ENCODE measurements around the gene ULBP2. TPM values are rescaled to one million over a fixed set of nuclear protein-coding genes. Genes with fewer than 3 reads are reported as not detected.
"Not testable (repeated sequence)": the region's sequence is repeated elsewhere in the genome, so short reads cannot be mapped to it uniquely, and the experiment has no call there.

ULBP2 gene
- total RNA-seq, 1 experiment from 2014 or later, result not detected

GRCh38 chr6:149974825-149975224 is 33.0 kb downstream of the ULBP2 start:
- no peak overlapping the region for H3K4me3 ChIP-seq (ENCODE audit: insufficient read depth, low read depth, low read length)
- H3K36me3 ChIP-seq (replicated peaks; ENCODE audit: control insufficient read depth, insufficient read depth, low read length), result no peaks in the 10 kb centered on the region
- peaks cover 55% of the 10 kb centered on the region for H3K27me3 ChIP-seq (ENCODE audit: control insufficient read depth, insufficient read depth, low read length)
- no peak for DNase-seq

GRCh38 chr6:149975400-149975799 is 33.6 kb downstream of the ULBP2 start:
- DNase-seq, result no peak
- H3K27me3 ChIP-seq (ENCODE audit: control insufficient read depth, insufficient read depth, low read length), result peaks cover 51% of the 10 kb centered on the region
- no peak overlapping the region for H3K4me3 ChIP-seq (ENCODE audit: insufficient read depth, low read depth, low read length)
- no peaks in the 10 kb centered on the region for H3K36me3 ChIP-seq (replicated peaks; ENCODE audit: control insufficient read depth, insufficient read depth, low read length)

GRCh38 chr6:149977221-149977620 is 35.4 kb downstream of the ULBP2 start:
- Histone ChIP-seq H3K4me3 (ENCODE audit: insufficient read depth, low read depth, low read length) (no peak overlapping the region), H3K27me3 (ENCODE audit: control insufficient read depth, insufficient read depth, low read length) (peaks cover 59% of the 10 kb centered on the region), H3K36me3 (replicated peaks; ENCODE audit: control insufficient read depth, insufficient read depth, low read length) (no peaks in the 10 kb centered on the region)
- DNase-seq, result no peak

GRCh38 chr6:149978610-149979009 is 36.8 kb downstream of the ULBP2 start:
- H3K36me3 ChIP-seq (replicated peaks; ENCODE audit: control insufficient read depth, insufficient read depth, low read length), result no peaks in the 10 kb centered on the region

GRCh38 chr6:149979293-149979692 is 37.5 kb downstream of the ULBP2 start:
- Histone ChIP-seq H3K36me3 (replicated peaks; ENCODE audit: control insufficient read depth, insufficient read depth, low read length) (no peaks in the 10 kb centered on the region), H3K27me3 (ENCODE audit: control insufficient read depth, insufficient read depth, low read length) (peaks cover 64% of the 10 kb centered on the region), H3K4me3 (ENCODE audit: insufficient read depth, low read depth, low read length) (no peak overlapping the region)
- no peak for DNase-seq

More at GRCh38 chr6:149978610-149979009, 36.8 kb downstream of the ULBP2 start:
- Histone ChIP-seq H3K27me3 (ENCODE audit: control insufficient read depth, insufficient read depth, low read length) (peaks cover 70% of the 10 kb centered on the region), H3K4me3 (ENCODE audit: insufficient read depth, low read depth, low read length) (no peak overlapping the region)
- DNase-seq, result no peak

GRCh38 chr6:149983145-149983544 is 41.3 kb downstream of the ULBP2 start:
- Histone ChIP-seq H3K4me3 (ENCODE audit: insufficient read depth, low read depth, low read length) (no peak overlapping the region), H3K36me3 (replicated peaks; ENCODE audit: control insufficient read depth, insufficient read depth, low read length) (no peaks in the 10 kb centered on the region), H3K27me3 (ENCODE audit: control insufficient read depth, insufficient read depth, low read length) (peaks cover 76% of the 10 kb centered on the region)
- no peak for DNase-seq

GRCh38 chr6:149984773-149985172 is 43.0 kb downstream of the ULBP2 start:
- H3K4me3 ChIP-seq (ENCODE audit: insufficient read depth, low read depth, low read length), result no peak overlapping the region
- DNase-seq, result no peak
- H3K27me3 ChIP-seq (ENCODE audit: control insufficient read depth, insufficient read depth, low read length), result peaks cover 82% of the 10 kb centered on the region
- H3K36me3 ChIP-seq (replicated peaks; ENCODE audit: control insufficient read depth, insufficient read depth, low read length), result no peaks in the 10 kb centered on the region

GRCh38 chr6:149985481-149985937 is 43.7 kb downstream of the ULBP2 start:
- no peak for DNase-seq
- Histone ChIP-seq H3K4me3 (ENCODE audit: insufficient read depth, low read depth, low read length) (no peak overlapping the region), H3K27me3 (ENCODE audit: control insufficient read depth, insufficient read depth, low read length) (peaks cover 88% of the 10 kb centered on the region), H3K36me3 (replicated peaks; ENCODE audit: control insufficient read depth, insufficient read depth, low read length) (no peaks in the 10 kb centered on the region)

GRCh38 chr6:149987602-149988107 is 45.8 kb downstream of the ULBP2 start:
- Histone ChIP-seq H3K4me3 (ENCODE audit: insufficient read depth, low read depth, low read length) (no peak overlapping the region), H3K27me3 (ENCODE audit: control insufficient read depth, insufficient read depth, low read length) (peaks cover 92% of the 10 kb centered on the region), H3K36me3 (replicated peaks; ENCODE audit: control insufficient read depth, insufficient read depth, low read length) (no peaks in the 10 kb centered on the region)
- no peak for DNase-seq

GRCh38 chr6:149988550-149989346 is 46.9 kb downstream of the ULBP2 start:
- peak; percentile 80 for DNase-seq
- Histone ChIP-seq H3K4me3 (ENCODE audit: insufficient read depth, low read depth, low read length) (no peak overlapping the region), H3K36me3 (replicated peaks; ENCODE audit: control insufficient read depth, insufficient read depth, low read length) (no peaks in the 10 kb centered on the region), H3K27me3 (ENCODE audit: control insufficient read depth, insufficient read depth, low read length) (peaks cover 92% of the 10 kb centered on the region)

GRCh38 chr6:149990212-149990660 is 48.4 kb downstream of the ULBP2 start:
- no peak overlapping the region; the same call in 1 of the 2 replicates for H3K4me3 ChIP-seq (ENCODE audit: insufficient read depth, low read depth, low read length)
- no peaks in the 10 kb centered on the region for H3K36me3 ChIP-seq (replicated peaks; ENCODE audit: control insufficient read depth, insufficient read depth, low read length)
- peak; percentile 71 for DNase-seq
- H3K27me3 ChIP-seq (ENCODE audit: control insufficient read depth, insufficient read depth, low read length), result peaks cover 91% of the 10 kb centered on the region

GRCh38 chr6:149990661-149991471 is 49.1 kb downstream of the ULBP2 start:
- peak; percentile 82 for DNase-seq
- H3K27me3 ChIP-seq (ENCODE audit: control insufficient read depth, insufficient read depth, low read length), result peaks cover 91% of the 10 kb centered on the region
- H3K36me3 ChIP-seq (replicated peaks; ENCODE audit: control insufficient read depth, insufficient read depth, low read length), result no peaks in the 10 kb centered on the region
- H3K4me3 ChIP-seq (ENCODE audit: insufficient read depth, low read depth, low read length), result peak overlapping the region; percentile 19; the same call in 1 of the 2 replicates

- H3K27me3 ChIP-seq (ENCODE audit: control insufficient read depth, insufficient read depth, low read length), result peaks cover 89% of the 10 kb centered on the region
- H3K36me3 ChIP-seq (replicated peaks; ENCODE audit: control insufficient read depth, insufficient read depth, low read length); H3K4me3 ChIP-seq (ENCODE audit: insufficient read depth, low read depth, low read length); DNase-seq: not testable (repeated sequence)
Measured at GRCh38 chr6:149991472-149991795, 49.6 kb downstream of the ULBP2 start.

- Histone ChIP-seq H3K4me3 (ENCODE audit: insufficient read depth, low read depth, low read length) (no peak overlapping the region), H3K36me3 (replicated peaks; ENCODE audit: control insufficient read depth, insufficient read depth, low read length) (no peaks in the 10 kb centered on the region), H3K27me3 (ENCODE audit: control insufficient read depth, insufficient read depth, low read length) (peaks cover 85% of the 10 kb centered on the region)
- DNase-seq, result no peak
Measured at GRCh38 chr6:149991838-149992237, 50.0 kb downstream of the ULBP2 start.
